Ishikawa (cell line): ENCODE results near the gene ZNF530.
A peak's percentile ranks its signal among the peaks of the same experiment; 100 is the strongest.

Experiments used
- CEBPB ChIP-seq: IDR thresholded peaks from 2 replicates; pipeline ENCODE4 v1.6.1; 2012
- CREB1 ChIP-seq: IDR thresholded peaks from 2 replicates; pipeline ENCODE4 v1.6.1; 2012; ENCODE audit warnings: low read depth
- EGR1 ChIP-seq: IDR thresholded peaks from 2 replicates; pipeline ENCODE4 v1.6.1; 2012
- EP300 ChIP-seq: IDR thresholded peaks from 2 replicates; pipeline ENCODE4 v1.6.1; 2012; ENCODE audit warnings: borderline replicate concordance
- FOXM1 ChIP-seq: IDR thresholded peaks from 2 replicates; pipeline ENCODE4 v1.6.1; 2012; ENCODE audit warnings: low read depth, borderline replicate concordance
- NFIC ChIP-seq: IDR thresholded peaks from 2 replicates; pipeline ENCODE4 v1.6.1; 2012
- RAD21 ChIP-seq: IDR thresholded peaks from 2 replicates; pipeline ENCODE4 v1.6.1; 2012; ENCODE audit warnings: low read depth
- TAF1 ChIP-seq: IDR thresholded peaks from 2 replicates; pipeline ENCODE4 v1.6.1; 2012; ENCODE audit warnings: low read depth, mild to moderate bottlenecking
- TCF12 ChIP-seq: IDR thresholded peaks from 2 replicates; pipeline ENCODE4 v1.6.1; 2012; ENCODE audit warnings: low read depth
- TEAD4 ChIP-seq: IDR thresholded peaks from 2 replicates; pipeline ENCODE4 v1.6.1; 2012
- YY1 ChIP-seq: IDR thresholded peaks from 2 replicates; pipeline ENCODE4 v1.6.1; 2012; ENCODE audit warnings: low read depth
- ZBTB7A ChIP-seq: IDR thresholded peaks from 2 replicates; pipeline ENCODE4 v1.6.1; 2012; ENCODE audit warnings: low read depth
- TF ChIP-seq, protein P1 (sequence below): IDR thresholded peaks from 2 replicates; pipeline ENCODE4 v1.6.1; 2012
- TF ChIP-seq, protein P2 (sequence below): IDR thresholded peaks from 2 replicates; pipeline ENCODE4 v1.6.1; 2012; ENCODE audit warnings: low read depth, mild to moderate bottlenecking
- TF ChIP-seq, protein P3 (sequence below): IDR thresholded peaks from 2 replicates; pipeline ENCODE4 v1.6.1; 2012

The ZNF530 gene

DNA sequence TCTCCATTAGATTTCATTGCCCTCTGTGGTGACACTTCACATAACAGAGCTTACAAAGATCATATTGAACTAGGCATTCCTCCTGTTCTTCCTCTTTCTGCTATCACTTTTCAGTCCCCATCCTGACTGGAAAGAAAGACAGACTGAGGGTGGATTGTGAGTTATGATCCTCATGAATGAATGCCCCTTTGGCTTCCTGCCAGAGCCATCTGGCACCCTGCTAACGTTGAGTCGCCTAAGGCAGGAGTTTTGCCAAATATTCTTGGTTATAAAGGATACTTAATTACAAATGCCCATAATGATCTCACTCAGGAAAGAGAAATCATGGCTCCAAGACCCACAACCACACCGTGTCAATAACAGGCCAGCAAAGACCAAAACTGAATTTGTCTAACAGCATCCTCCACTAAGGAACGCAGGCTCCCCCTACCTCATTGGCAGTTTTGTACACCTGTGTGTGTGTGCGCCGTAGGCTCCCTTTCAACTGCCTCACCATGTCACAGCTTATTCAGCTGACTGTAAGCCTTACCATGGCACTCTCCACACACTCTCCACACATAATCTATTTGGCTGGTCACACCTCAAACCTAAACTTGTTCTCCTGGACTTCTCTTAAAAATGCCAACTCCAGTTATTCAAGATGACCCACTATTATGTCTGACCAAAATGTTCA lies 48.8 kb downstream of the ZNF530 start:
- TF ChIP-seq CEBPB (no peak), CREB1 (no peak), ZBTB7A (no peak), TEAD4 (no peak), NFIC (peak; percentile 37; the same call in 1 of the 2 replicates)

DNA sequence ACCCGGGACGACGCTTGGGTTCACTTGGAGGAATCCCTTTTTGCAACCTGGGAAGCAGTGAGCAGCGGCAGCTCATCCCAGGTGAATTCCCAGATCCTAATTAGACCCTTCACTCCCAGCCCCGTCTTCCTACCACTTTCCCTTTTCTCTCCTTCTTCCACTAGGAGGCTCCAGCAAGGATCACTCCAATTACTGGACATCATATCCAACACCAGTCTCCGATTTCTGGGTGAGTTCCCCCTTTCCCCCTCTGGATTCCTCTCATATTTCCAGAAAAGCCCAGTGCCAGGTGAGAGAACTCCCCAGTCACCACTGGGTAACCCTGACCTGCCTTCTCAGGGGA lies 51.9 kb downstream of the ZNF530 start:
- TF ChIP-seq TCF12 = no peak
- TF ChIP-seq, protein P1, sequence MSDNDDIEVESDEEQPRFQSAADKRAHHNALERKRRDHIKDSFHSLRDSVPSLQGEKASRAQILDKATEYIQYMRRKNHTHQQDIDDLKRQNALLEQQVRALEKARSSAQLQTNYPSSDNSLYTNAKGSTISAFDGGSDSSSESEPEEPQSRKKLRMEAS = no peak
- TF ChIP-seq CEBPB = no peak
- TF ChIP-seq EGR1 = no peak
- no peak for TF ChIP-seq NFIC
- TF ChIP-seq, protein P2, sequence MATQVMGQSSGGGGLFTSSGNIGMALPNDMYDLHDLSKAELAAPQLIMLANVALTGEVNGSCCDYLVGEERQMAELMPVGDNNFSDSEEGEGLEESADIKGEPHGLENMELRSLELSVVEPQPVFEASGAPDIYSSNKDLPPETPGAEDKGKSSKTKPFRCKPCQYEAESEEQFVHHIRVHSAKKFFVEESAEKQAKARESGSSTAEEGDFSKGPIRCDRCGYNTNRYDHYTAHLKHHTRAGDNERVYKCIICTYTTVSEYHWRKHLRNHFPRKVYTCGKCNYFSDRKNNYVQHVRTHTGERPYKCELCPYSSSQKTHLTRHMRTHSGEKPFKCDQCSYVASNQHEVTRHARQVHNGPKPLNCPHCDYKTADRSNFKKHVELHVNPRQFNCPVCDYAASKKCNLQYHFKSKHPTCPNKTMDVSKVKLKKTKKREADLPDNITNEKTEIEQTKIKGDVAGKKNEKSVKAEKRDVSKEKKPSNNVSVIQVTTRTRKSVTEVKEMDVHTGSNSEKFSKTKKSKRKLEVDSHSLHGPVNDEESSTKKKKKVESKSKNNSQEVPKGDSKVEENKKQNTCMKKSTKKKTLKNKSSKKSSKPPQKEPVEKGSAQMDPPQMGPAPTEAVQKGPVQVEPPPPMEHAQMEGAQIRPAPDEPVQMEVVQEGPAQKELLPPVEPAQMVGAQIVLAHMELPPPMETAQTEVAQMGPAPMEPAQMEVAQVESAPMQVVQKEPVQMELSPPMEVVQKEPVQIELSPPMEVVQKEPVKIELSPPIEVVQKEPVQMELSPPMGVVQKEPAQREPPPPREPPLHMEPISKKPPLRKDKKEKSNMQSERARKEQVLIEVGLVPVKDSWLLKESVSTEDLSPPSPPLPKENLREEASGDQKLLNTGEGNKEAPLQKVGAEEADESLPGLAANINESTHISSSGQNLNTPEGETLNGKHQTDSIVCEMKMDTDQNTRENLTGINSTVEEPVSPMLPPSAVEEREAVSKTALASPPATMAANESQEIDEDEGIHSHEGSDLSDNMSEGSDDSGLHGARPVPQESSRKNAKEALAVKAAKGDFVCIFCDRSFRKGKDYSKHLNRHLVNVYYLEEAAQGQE = no peak
- no peak for TF ChIP-seq RAD21
- no peak for TF ChIP-seq TEAD4
- no peak for TF ChIP-seq CREB1
- TF ChIP-seq EP300 = no peak
- no peak for TF ChIP-seq FOXM1
- no peak for TF ChIP-seq YY1
- TF ChIP-seq, protein P3, sequence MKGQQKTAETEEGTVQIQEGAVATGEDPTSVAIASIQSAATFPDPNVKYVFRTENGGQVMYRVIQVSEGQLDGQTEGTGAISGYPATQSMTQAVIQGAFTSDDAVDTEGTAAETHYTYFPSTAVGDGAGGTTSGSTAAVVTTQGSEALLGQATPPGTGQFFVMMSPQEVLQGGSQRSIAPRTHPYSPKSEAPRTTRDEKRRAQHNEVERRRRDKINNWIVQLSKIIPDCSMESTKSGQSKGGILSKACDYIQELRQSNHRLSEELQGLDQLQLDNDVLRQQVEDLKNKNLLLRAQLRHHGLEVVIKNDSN = no peak
- TF ChIP-seq TAF1 = no peak
- no peak for TF ChIP-seq ZBTB7A

DNA sequence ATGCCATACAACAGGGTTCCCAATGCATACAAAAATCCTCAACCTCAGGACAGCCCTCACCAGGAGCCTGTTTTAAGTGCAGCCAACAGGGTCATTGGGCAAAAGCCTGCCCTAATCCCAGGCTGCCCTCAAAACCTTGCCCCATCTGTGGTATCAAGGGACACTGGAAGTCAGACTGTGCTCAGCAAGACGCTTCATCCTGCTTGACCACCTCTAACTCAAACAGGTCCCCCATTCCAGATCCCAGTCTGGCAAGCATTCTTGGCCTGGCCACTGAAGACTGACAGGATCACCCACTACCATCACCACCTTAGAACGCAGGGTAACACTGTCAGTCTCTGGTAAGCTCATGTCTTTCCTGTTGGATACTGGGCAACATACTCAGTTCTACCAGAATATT lies 54.0 kb downstream of the ZNF530 start:
- no peak for TF ChIP-seq NFIC
- TF ChIP-seq CREB1 = no peak
- no peak for TF ChIP-seq FOXM1
- TF ChIP-seq TEAD4 = no peak
- no peak for TF ChIP-seq YY1
- no peak for TF ChIP-seq TAF1
- no peak for TF ChIP-seq CEBPB
- no peak for TF ChIP-seq TCF12
- TF ChIP-seq, protein P1 = no peak
- TF ChIP-seq EGR1 = no peak
- TF ChIP-seq, protein P2 = no peak
- TF ChIP-seq, protein P3 = no peak

DNA sequence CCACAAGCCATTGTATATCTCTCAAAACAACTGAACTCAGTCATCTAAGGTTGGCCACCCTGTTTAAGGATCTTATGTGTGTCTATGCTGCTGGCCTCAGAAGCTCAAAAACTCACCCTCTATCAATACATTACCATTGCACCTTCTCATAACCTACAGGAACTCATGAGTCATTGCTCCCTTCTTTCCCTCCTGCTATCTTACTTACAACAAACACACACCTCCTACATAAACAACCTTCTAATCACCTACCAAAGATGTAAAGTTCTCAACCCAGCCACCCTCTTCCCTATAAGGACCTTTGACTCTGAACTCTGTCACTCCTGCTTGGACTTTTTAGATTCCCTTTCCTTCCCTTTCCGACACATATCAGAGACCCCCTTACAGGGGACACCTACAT lies 55.8 kb downstream of the ZNF530 start:
- TF ChIP-seq TCF12 (no peak), RAD21 (no peak)

DNA sequence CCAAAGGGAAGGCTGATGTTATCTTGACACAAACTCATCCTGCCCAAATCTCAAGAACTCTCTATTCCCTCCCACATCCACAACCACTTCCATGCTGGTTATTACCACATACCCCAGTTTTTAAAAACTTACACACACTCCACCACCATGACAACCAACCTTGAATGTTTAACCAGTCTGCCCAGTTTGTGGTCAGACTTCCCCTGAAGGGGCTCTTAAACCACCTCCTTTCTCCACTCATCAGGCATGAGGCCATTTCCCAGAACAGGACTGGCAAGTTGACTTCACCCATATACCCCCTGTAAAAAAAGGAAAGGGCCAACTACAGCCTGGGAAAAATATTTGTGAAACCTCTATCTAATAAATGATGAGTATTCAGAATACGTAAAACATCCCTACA lies 56.7 kb downstream of the ZNF530 start:
- TF ChIP-seq, protein P2 = no peak
- TF ChIP-seq EGR1 (no peak), RAD21 (no peak), CREB1 (no peak), ZBTB7A (no peak), YY1 (no peak), TCF12 (no peak), FOXM1 (no peak), EP300 (no peak), TEAD4 (no peak), TAF1 (no peak), CEBPB (no peak), NFIC (no peak)
- TF ChIP-seq, protein P3 = no peak
- TF ChIP-seq, protein P1 = no peak
